Measurements from ENCODE around the gene MAP2K2.

- TF ChIP-seq EZH2 (IDR thresholded peaks at IDR 0.05; ENCODE audit: insufficient read depth, poor library complexity, severe bottlenecking): no peak
- TF ChIP-seq EZH2phosphoT487 (IDR thresholded peaks at IDR 0.05; ENCODE audit: insufficient read depth, low read depth): no peak
Observed at GRCh38 chr19:4064496-4065260, 59.2 kb downstream of the MAP2K2 start.

Data from GM23248 (cell line).